GM12875 (cell line): ENCODE results near the gene PCYT2.
A peak's percentile ranks its signal among the peaks of the same experiment; 100 is the strongest.
"Not testable (repeated sequence)": the region's sequence is repeated elsewhere in the genome, so short reads cannot be mapped to it uniquely, and the experiment has no call there.

ENCODE experiments used
- H3K4me3 ChIP-seq: one replicate; pipeline ENCODE4 v1.5.1; 2011; ENCODE audit warnings: low read depth, low read length, control low read depth
- TF ChIP-seq, protein P1 (sequence below): IDR thresholded peaks from 2 replicates; pipeline ENCODE4 v1.5.1; 2011; ENCODE audit warnings: low read depth, mild to moderate bottlenecking, control low read depth, inconsistent platforms, low read length, moderate library complexity, borderline replicate concordance; ENCODE audit not compliant: insufficient read depth

The PCYT2 gene

DNA sequence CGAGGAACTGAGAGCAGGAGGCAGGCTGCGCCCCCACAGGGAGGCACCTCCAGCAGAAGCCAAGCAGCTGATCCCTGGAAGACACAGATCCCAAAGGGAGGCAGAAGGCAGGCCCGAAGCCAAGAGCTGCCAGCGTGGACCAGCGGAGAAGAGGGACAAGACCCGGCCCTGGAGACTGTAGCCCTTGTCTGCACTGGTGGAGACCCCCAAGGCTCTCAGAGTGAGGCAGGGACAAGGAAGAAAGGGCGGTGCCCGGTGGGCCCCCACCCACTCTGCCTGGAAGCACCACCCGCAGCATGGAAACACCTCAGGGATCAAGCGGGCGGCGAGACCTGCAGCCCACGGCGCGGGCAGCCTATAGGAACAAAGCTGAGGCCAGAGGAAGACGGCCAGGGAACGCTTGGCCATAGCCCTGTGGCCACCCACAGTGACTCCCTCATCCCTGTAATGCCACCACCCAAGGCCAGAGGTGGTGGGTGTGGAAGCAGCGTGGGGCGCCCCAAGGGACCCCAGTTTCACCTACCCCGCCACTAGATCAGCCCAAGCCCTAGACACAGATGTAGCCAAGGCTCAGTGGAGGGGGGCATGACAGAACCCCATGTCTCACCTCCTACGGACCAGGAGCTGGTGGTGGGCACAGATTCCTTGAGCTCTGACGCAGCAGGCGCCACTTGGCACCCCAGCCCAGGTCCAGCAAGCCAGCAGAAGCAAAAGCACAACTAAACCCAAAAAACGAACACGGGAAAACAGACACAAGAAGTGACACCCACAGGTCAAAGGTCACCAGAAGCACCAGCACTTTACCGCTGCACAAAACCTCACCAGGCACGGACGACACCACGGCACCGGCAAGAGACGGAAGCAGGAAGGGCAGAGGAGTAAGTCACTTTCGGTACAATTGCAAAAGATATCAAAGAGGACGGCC lies 9.7 kb upstream of the PCYT2 start:
- no peak overlapping the region for H3K4me3 ChIP-seq
- TF ChIP-seq, protein P1, sequence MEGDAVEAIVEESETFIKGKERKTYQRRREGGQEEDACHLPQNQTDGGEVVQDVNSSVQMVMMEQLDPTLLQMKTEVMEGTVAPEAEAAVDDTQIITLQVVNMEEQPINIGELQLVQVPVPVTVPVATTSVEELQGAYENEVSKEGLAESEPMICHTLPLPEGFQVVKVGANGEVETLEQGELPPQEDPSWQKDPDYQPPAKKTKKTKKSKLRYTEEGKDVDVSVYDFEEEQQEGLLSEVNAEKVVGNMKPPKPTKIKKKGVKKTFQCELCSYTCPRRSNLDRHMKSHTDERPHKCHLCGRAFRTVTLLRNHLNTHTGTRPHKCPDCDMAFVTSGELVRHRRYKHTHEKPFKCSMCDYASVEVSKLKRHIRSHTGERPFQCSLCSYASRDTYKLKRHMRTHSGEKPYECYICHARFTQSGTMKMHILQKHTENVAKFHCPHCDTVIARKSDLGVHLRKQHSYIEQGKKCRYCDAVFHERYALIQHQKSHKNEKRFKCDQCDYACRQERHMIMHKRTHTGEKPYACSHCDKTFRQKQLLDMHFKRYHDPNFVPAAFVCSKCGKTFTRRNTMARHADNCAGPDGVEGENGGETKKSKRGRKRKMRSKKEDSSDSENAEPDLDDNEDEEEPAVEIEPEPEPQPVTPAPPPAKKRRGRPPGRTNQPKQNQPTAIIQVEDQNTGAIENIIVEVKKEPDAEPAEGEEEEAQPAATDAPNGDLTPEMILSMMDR: no peak

DNA sequence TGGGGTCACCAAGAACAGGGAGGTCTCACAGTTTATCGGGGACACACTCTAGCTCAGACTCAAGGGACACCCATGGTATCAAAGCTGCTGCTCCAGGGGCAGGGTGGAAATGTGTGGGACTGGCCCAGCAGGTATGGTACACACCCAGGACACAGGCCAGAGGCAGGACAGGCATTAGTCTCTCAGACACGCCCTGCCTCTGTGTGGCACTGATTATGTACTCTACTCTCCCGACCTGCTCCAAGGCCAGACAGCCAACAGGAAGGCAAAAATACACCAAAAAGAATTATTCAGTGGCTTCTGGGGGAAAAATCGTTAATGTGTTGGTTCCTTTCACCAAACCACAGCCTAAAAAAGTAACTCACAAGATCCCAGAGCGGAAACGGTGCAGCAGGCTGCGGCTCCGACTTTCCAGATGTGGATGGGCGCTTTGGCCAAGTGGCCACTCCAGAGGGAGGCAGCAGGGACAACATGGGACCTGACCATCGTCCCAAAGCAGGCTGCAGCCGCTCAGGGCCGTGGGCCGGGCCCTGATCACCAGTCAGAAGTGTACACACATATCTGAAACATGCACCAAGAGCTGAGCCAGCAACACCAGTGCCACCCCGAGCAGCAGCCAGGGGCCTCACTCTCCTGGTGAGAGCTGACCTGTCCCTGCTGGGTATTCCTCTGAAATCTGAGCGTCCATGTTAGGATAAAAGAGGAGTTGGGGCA lies 7.8 kb upstream of the PCYT2 start:
- TF ChIP-seq, protein P1: no peak
- H3K4me3 ChIP-seq: no peak overlapping the region

DNA sequence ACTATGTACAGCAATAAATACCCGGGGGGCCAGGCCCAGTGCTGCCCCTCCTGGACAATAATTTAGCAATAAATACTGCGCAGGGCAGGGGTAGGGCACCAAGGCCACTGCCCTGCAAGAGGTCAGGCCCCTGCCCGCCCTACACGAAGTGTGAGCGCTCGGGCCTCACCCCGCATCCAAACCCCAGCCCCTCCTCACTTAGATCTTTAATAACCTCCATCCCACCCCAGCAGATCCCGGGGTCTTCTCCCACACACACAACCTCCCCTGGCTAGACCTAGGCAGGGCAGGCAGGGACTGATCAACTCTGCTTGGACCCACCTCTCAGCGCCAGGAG lies 7.1 kb upstream of the PCYT2 start:
- not testable (repeated sequence) for H3K4me3 ChIP-seq

DNA sequence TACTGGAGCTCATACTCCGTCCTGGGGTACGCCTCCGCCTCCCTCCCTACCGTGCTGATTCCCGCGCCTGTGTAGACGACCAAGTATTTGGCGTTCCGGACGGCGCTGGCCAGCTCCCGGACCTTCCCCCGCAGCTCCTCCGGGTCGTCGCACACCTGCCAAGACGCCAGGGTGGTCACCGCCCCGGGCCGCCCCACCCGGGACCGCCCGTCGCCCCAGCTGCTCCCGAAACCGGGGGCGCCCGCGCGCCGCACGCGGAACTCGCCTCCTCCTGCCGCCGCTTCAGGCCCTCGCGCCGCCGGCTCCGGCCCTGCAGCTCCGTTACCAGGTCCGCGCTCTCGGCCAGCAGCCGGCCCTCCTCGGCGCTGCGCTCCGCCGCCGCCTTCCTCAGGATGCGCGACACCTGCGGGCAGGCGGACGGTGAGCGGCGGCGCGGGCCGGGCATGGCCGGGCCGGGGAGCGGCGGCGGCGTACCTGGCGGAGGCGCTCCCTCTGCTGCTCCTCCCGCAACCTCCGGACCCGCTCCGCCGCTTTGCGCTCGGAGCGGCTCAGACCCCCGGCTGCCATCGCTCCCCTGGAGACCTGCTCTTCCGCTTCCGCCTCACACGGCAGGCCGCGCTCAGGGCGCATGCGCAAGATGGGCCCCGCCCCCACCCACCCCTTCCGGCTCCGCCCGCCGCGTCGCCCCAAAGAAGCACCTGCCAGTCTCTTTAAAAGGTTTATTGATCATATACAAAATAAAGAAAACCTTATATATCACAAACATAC lies 6.5 kb upstream of the PCYT2 start, which contains the start of gene SIRT7:
SIRT7 (minus strand) TSS at position 612 of the 768 bp plus-strand sequence; CDS start at position 567, 45 bp downstream.
- TF ChIP-seq, protein P1: no peak

DNA sequence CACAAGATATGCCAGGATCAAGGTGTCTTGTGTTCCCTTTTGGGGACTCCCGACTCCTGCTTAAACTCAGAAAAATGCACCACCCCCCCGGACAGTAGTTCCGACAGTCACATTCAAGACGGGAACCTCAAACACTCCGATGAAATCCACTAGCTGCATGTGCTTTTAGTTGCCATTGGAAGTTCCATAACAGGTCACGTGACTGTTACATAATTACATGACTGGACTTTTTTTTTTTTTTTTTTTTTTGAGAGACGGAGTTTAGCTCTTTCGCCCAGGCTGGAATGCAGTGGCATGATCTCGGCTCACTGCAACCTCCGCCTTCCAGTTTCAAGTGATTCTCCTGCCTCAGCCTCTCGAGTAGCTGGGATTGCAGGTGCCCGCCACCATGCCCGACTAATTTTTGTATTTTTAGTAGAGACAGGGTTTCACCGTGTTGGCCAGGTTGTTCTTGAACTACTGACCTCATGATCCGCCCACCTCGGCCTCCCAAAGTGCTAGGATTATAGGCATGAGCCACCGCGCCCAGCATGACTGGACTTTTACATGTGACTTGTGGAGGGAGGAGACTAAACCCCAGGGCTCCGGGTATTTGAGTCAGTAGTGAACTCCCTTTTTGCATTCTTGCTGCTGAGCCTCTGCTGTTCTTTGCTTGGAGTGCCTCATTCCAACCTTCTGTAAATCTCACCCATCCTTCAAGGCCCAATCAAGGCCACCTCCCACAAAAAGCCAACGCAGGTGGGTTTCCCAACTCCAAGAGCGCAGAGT lies 5.2 kb upstream of the PCYT2 start:
- TF ChIP-seq, protein P1: no peak
- H3K4me3 ChIP-seq: peak overlapping the region; percentile 65

More for the DNA sequence above, 6.5 kb upstream of the PCYT2 start, which contains the start of gene SIRT7:
- peak within 1 kb of the TSS; percentile 65 for H3K4me3 ChIP-seq

DNA sequence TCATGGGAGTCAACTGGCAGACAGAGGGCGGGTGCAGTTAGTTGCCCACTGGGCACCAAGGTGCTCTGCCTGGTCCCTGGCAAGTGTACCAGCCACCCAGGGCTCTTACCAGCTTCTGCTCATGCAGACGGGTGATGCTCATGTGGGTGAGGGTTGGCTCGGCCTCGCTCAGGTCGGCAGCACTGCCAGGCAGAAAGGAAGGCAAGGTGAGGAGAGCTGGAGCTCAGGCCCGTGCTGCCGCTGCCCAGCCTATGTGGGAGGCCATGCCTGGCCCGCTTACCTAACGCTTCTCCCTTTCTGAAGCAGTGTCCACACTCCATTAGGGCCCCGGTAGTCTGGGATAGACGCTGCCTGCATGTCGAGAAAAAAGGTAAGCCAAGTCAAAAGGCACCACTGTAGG lies 4.1 kb upstream of the PCYT2 start:
- H3K4me3 ChIP-seq: no peak overlapping the region
- TF ChIP-seq, protein P1: no peak
